Epithelial cell of prostate (primary cell): ENCODE data around the gene IFNL3.
"Not testable (repeated sequence)": the region's sequence is repeated elsewhere in the genome, so short reads cannot be mapped to it uniquely, and the experiment has no call there.

Experiments
- DNase-seq: peaks from one replicate; pipeline ENCODE4 v3.0.0-alpha.2; 2011; ENCODE audit warnings: low read depth, low spot score
- H3K27ac ChIP-seq: fragments of 450-650 bp; 2 replicates; pipeline ENCODE4 v1.5.1; 2017; ENCODE audit warnings: mild to moderate bottlenecking

The IFNL3 gene

DNA sequence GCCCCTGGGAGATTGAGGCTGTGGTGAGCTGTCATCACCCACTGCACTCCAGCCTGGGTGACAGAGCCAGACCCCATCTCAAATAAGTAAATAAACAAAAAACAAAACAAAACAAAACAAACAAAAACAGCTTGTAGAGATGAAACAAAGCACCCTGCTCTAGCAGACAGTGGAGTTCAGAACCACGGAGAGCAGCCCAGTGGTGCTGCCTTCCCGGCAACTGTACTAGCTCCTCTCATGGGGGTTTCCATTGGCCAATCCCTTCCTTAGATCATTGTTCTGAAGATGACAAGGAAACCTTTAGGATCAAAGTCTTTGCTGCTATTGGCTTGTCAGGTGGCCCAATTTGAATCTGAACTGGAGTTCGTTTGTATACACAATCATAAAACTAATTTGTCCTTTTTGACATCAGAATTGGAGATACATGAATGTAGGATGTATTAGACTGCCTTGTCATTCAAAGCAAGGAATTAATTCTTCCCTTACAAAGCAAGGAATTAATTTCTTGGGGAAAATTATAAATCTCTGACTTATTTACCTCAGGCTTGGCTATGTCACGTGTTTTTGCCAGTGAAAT, 21.0 kb downstream of the IFNL3 start:
- DNase-seq: no peak
- no peak overlapping the region for H3K27ac ChIP-seq

DNA sequence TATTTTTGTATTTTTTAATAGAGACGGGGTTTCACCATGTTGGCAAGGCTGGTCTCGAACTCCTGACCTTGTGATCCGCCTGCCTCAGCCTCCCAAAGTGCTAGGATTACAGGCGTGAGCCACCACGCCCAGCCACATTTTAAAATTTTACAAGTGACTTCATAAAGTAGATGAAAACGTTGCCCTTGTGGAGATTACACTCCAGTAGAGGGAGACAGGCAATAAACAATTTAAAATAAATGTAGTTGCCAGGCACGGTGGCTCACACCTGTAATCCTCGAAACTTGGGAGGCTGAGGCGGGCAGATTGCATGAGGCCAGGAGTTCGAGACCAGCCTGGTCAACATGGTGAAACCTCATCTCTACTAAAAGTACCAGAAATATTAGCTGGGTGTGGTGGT, 25.7 kb downstream of the IFNL3 start:
- DNase-seq, H3K27ac ChIP-seq: not testable (repeated sequence)

- DNase-seq: no peak
- no peak overlapping the region for H3K27ac ChIP-seq
Measured at GRCh38 chr19:39218230-39219007, 26.4 kb downstream of the IFNL3 start.

DNA sequence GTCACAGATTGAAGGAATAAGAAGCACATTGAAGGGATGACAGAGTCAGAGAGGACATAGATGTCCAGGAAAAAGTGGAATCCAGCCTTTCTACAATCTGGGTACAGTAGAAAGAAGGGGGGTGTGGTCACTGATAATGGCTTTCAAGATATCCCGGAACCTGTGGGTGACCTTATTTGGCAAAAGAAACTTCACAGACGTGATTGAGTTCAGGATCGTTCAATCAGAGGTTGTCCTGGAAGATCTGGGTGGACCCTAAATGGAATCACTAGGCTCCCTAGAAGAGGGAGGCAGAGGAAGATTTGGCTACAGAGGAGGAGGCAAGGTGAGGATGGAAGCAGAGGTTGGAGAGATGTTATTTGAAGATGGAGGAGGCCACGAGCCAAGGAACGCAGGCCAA, 27.7 kb downstream of the IFNL3 start:
- DNase-seq: no peak
- H3K27ac ChIP-seq: no peak overlapping the region

- DNase-seq: not testable (repeated sequence)
Measured at GRCh38 chr19:39215323-39215722, 29.5 kb downstream of the IFNL3 start.

GRCh38 chr19:39212375-39212742, 32.4 kb downstream of the IFNL3 start:
- no peak overlapping the region for H3K27ac ChIP-seq
- no peak for DNase-seq

More at GRCh38 chr19:39215323-39215722, 29.5 kb downstream of the IFNL3 start:
- not testable (repeated sequence) for H3K27ac ChIP-seq

GRCh38 chr19:39211731-39212374, 33.0 kb downstream of the IFNL3 start:
- DNase-seq: no peak
- H3K27ac ChIP-seq: no peak overlapping the region

- DNase-seq: no peak
- no peak overlapping the region for H3K27ac ChIP-seq
Measured at GRCh38 chr19:39209196-39209595, 35.6 kb downstream of the IFNL3 start.

- no peak overlapping the region for H3K27ac ChIP-seq
- DNase-seq: no peak
Measured at GRCh38 chr19:39208175-39208795, 36.5 kb downstream of the IFNL3 start.

- no peak for DNase-seq
Measured at GRCh38 chr19:39207293-39207836, 37.4 kb downstream of the IFNL3 start.

DNA sequence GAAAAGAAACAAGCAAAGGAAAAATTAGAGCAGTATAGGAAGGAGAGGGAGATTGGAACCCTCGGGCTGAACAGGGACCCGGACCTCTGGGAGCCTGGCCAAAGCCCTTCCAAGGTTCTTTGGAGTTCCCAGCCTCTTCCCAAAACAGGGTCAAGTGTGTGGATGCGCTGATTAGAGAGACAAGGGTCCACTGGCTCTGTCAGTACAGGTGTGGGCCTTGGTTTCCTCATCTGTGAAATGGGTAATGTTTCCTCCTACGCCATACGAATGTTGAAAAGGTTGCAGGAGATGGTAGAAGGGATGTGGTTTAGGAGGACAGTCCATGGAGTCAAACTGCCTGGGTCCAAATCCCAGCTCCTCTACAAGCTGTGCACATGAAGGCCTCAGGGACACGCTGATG, 38.7 kb downstream of the IFNL3 start:
- H3K27ac ChIP-seq: no peak overlapping the region
- DNase-seq: no peak

More at GRCh38 chr19:39207293-39207836, 37.4 kb downstream of the IFNL3 start:
- H3K27ac ChIP-seq: no peak overlapping the region

GRCh38 chr19:39205449-39205764, 39.4 kb downstream of the IFNL3 start:
- no peak for DNase-seq
- no peak overlapping the region for H3K27ac ChIP-seq

DNA sequence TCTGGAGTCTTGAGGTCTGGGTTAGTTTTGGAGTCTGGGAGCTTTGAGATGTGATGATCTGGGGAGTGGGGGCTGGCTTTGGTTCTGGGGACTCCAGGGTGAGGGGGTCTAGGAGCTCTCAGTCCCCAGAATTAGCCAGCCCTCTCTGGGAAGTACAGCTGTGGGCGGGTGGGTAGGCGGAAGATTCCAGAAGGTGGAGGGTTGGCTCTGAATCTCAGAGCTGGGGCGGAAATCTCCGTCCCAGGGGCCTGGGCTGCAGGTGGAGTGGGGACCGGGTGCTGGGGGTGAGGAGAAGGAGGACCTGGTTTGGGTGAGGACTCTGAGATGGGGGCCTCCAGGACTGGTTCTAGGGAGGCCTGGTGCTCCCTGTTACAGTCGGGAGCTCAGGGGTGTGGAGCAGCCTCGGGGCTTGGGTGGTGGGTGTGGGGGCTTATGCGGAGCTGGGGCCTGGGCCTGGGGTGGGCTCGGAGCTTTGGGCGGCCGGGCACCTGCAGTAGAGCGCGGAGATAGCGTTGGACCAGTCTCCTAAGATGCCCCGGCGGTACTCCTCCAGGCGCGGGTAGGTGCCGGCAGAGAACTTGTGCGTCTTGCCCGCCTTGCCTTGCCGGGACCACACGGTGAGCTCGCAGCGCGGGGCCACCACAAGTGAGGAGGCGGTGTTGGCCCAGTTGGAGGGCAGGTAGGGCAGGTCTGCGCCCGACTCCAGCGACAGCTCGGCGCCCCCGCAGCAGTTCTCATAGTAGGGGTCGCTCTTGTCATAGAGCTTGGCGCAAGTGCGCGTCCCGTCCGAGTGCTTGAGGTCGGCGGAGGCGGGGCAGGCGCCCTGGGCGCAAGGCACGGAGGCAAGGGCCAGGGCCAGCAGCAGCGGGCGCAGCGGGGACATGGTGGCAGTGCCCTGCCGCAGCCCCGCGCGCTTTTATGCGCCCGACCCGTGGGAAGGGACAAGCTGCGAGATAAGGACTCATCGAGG, 41.1 kb downstream of the IFNL3 start, which contains the start of gene SYCN:
Gene SYCN, minus strand, starts transcription at position 892 of the 970 bp plus-strand sequence. Its CDS starts 9 bp downstream, at position 883.
- no peak within 1 kb of the TSS for H3K27ac ChIP-seq
- no peak for DNase-seq

GRCh38 chr19:39202998-39203355, 41.8 kb downstream of the IFNL3 start:
- no peak for DNase-seq

GRCh38 chr19:39200803-39201115, 44.0 kb downstream of the IFNL3 start:
- H3K27ac ChIP-seq: no peak overlapping the region
- no peak for DNase-seq

More at GRCh38 chr19:39202998-39203355, 41.8 kb downstream of the IFNL3 start:
- no peak overlapping the region for H3K27ac ChIP-seq

DNA sequence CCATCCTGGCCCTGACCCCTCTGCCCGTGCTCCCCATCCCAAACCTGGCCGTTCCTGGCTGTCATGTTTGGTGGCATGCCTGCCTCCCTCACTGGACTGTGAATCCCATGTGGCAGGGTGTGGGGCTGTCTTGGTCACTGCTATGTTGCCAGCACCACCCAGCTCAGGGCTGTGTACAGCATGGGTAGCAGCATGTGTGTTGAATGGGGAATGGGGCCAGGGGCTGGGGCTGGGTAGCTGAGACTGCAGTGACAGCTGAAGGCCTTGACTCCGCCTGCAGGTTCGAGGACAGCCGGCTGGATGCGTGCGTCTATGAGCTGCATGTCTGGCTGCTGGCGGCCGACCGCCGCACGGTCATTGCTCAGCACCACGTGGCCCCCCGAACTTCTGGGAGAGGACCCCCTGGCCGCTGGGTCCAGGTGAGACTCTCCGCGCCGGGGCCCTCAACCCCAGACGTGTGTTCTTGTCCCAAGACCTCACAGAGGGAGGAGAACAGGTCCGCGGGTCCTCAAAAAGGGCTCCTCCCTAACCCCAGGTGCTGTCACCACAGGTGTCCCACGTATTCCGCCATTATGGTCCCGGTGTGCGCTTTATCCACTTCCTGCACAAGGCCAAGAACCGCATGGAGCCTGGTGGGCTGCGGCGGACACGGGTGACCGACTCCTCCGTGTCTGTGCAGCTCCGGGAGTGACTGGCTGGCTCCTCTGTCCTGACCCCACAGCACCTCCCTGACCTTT, 44.6 kb downstream of the IFNL3 start:
- no peak overlapping the region for H3K27ac ChIP-seq
- DNase-seq: no peak

DNA sequence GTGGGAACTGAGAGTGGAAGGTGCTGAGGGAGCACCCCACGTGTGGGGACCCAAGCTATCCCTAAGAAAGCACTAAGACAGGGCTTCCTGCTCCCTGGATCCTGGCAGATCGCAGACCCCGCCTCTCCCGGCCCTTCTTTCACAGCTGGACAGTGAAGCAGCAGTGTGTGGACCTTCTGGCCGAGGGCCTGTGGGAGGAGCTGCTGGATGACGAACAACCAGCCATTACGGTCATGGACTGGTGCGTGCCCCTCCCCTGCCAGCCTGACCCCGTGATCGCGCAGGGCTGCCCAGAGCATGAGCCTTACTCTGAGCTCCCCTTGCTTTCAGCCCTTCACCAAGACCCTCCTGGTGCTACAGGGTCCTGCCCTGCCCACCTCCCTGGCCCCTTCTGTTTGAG, 45.8 kb downstream of the IFNL3 start:
- DNase-seq: no peak
- no peak overlapping the region for H3K27ac ChIP-seq

DNA sequence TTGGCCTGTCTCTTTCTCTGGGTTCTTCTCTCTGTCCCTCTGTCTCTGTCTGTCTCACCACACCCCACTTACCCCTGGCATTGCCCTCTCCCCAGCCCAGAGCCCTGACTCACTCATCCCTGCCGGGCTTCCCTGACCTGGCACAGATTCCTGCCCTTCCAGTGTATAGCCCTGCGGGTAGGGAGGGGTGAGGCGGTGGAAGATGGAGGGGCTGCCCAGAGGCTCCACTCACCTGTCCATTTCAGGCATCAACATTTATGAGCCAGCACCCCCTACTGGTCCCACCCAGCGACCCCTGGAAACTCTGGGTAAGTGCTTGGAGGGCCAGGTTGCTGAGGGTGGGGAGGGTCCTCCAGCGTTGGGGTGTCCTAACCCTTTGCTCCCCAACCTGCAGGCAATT, 47.0 kb downstream of the IFNL3 start:
- no peak for DNase-seq
- peak overlapping the region; percentile 55 for H3K27ac ChIP-seq

DNA sequence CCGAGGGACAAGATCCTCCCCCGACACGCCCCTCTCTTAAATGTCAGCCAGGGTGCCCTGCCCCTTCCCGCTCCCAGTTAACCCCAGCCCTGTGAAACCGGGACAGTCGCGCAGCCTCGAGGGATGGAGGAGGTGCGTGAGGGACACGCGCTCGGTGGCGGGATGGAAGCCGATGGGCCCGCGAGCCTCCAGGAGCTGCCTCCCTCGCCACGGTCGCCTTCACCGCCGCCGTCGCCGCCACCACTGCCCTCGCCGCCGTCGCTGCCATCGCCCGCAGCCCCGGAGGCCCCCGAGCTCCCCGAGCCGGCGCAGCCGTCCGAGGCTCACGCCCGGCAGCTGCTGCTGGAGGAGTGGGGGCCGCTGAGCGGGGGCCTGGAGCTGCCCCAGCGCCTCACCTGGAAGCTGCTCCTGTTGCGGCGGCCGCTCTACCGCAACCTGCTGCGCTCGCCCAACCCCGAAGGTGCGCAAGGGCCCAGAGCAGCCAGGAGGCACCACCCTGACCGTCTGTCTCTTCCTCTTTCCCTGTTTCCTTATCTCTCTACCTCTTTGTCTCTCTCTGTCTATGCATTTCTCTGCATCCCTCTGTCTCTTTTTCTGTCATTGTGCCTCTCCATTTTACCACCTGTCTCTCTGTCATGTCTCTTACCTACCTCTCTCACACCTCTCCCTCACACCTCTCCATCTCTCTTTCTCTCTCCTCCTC, 47.8 kb downstream of the IFNL3 start, which contains the start of gene NCCRP1:
Gene NCCRP1, plus strand, starts transcription at position 105 of the 703 bp plus-strand sequence. Its CDS starts 19 bp downstream, at position 124.
- H3K27ac ChIP-seq: peak within 1 kb of the TSS; percentile 55
- no peak for DNase-seq
